MM.1S (cell line): Measurements from ENCODE around the gene TEK.

Experiments used
- DNase-seq: peaks from one replicate; pipeline ENCODE4 v3.0.0-alpha.2; 2015
- H2AFZ ChIP-seq: fragments of 300-600 bp; sonication (generic); 2 replicates; pipeline ENCODE4 v1.6.0; 2016; ENCODE audit warnings: antibody characterized with exemption, low read length
- H3F3A ChIP-seq: fragments of 300-600 bp; sonication (generic); 2 replicates; pipeline ENCODE4 v1.6.1; 2016; ENCODE audit warnings: mild to moderate bottlenecking, antibody characterized with exemption, low read length, moderate library complexity, mixed read lengths; ENCODE audit not compliant: insufficient read depth
- H3K27ac ChIP-seq: fragments of 300-600 bp; sonication (generic); 2 replicates; pipeline ENCODE4 v1.5.1; 2016; ENCODE audit warnings: mild to moderate bottlenecking, low read length
- H3K27me3 ChIP-seq: fragments of 300-600 bp; sonication (generic); replicated peaks from 2 replicates; pipeline ENCODE4 v1.6.0; 2016; ENCODE audit warnings: low read length; ENCODE audit not compliant: insufficient read depth
- H3K36me3 ChIP-seq: fragments of 300-600 bp; sonication (generic); replicated peaks from 2 replicates; pipeline ENCODE4 v1.6.1; 2016; ENCODE audit warnings: mild to moderate bottlenecking, low read length, mixed read lengths; ENCODE audit not compliant: insufficient read depth
- H3K4me1 ChIP-seq: fragments of 300-600 bp; sonication (generic); 2 replicates; pipeline ENCODE4 v1.6.1; 2016; ENCODE audit warnings: low read length, mixed read lengths
- H3K4me2 ChIP-seq: fragments of 300-600 bp; sonication (generic); 2 replicates; pipeline ENCODE4 v1.6.0; 2016; ENCODE audit warnings: low read depth, low read length
- H3K4me3 ChIP-seq: fragments of 300-600 bp; sonication (generic); 2 replicates; pipeline ENCODE4 v1.5.1; 2016; ENCODE audit warnings: low read length, mixed read lengths
- H3K79me2 ChIP-seq: fragments of 300-600 bp; sonication (generic); 2 replicates; pipeline ENCODE4 v1.6.1; 2016; ENCODE audit warnings: mixed run types, low read length, mixed read lengths
- H3K9ac ChIP-seq: fragments of 300-600 bp; sonication (generic); 2 replicates; pipeline ENCODE4 v1.6.1; 2016; ENCODE audit warnings: low read length, mixed read lengths
- H3K9me2 ChIP-seq: fragments of 300-600 bp; sonication (generic); replicated peaks from 2 replicates; pipeline ENCODE4 v1.6.1; 2016; ENCODE audit warnings: mild to moderate bottlenecking, low read length, mixed read lengths; ENCODE audit not compliant: insufficient read depth
- H3K9me3 ChIP-seq: fragments of 300-600 bp; sonication (generic); replicated peaks from 2 replicates; pipeline ENCODE4 v1.6.1; 2016; ENCODE audit warnings: mild to moderate bottlenecking, low read length, mixed read lengths; ENCODE audit not compliant: insufficient read depth
- H4K20me1 ChIP-seq: fragments of 300-600 bp; sonication (generic); 2 replicates; pipeline ENCODE4 v1.6.1; 2016; ENCODE audit warnings: mild to moderate bottlenecking, low read length, moderate library complexity, mixed read lengths; ENCODE audit not compliant: insufficient read depth
- EZH2 ChIP-seq: fragments of 300-600 bp; sonication (generic); optimal IDR thresholded peaks from 2 replicates; pipeline ENCODE3; 2017; ENCODE audit warnings: low read depth, mild to moderate bottlenecking, antibody characterized with exemption, low read length, mixed read lengths
- EZH2phosphoT487 ChIP-seq: fragments of 300-600 bp; sonication (generic); IDR thresholded peaks from 2 replicates; pipeline ENCODE4 v1.6.1; 2018; ENCODE audit warnings: antibody characterized with exemption, low read length
- TF ChIP-seq, protein P1 (sequence below): fragments of 300-600 bp; sonication (generic); IDR thresholded peaks from 2 replicates; pipeline ENCODE4 v1.5.1; 2016; ENCODE audit warnings: antibody characterized with exemption, low read length, mixed read lengths

TEK gene

DNA sequence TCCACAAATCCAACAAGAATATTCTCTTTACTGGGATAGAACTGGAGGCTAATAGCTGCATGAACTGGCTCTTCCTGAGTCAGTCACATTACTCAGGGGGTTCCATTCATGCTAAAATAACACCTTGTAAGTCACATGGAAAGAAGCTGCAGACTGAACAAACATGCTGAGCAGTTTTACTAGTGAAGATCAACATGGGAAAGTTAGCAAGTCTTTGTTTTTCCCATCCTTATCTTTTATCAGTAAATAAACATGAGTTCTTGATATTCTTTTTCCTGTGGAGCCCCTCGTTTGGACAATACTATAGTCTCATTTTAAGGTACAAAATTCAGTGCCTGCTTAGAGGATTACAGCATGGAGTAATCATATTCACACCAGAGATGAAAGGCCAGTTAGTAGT, 43.7 kb upstream of the TEK start:
- Histone ChIP-seq H3K4me3 (no peak overlapping the region), H3K9me2 (no peaks in the 10 kb centered on the region), H3K79me2 (no peaks in the 10 kb centered on the region), H4K20me1 (no peaks in the 10 kb centered on the region), H2AFZ (no peak overlapping the region), H3K27me3 (no peaks in the 10 kb centered on the region), H3K9ac (no peak overlapping the region), H3K36me3 (no peaks in the 10 kb centered on the region), H3K9me3 (no peaks in the 10 kb centered on the region), H3F3A (no peaks in the 10 kb centered on the region), H3K4me1 (no peaks in the 10 kb centered on the region), H3K27ac (no peak overlapping the region), H3K4me2 (no peak overlapping the region)
- TF ChIP-seq EZH2phosphoT487 (no peak), EZH2 (no peak)
- TF ChIP-seq, protein P1, sequence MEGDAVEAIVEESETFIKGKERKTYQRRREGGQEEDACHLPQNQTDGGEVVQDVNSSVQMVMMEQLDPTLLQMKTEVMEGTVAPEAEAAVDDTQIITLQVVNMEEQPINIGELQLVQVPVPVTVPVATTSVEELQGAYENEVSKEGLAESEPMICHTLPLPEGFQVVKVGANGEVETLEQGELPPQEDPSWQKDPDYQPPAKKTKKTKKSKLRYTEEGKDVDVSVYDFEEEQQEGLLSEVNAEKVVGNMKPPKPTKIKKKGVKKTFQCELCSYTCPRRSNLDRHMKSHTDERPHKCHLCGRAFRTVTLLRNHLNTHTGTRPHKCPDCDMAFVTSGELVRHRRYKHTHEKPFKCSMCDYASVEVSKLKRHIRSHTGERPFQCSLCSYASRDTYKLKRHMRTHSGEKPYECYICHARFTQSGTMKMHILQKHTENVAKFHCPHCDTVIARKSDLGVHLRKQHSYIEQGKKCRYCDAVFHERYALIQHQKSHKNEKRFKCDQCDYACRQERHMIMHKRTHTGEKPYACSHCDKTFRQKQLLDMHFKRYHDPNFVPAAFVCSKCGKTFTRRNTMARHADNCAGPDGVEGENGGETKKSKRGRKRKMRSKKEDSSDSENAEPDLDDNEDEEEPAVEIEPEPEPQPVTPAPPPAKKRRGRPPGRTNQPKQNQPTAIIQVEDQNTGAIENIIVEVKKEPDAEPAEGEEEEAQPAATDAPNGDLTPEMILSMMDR, result no peak
- DNase-seq, result no peak

GRCh38 chr9:27073841-27074728, 34.9 kb upstream of the TEK start:
- H3K27ac ChIP-seq, result no peak overlapping the region
- no peaks in the 10 kb centered on the region for H4K20me1 ChIP-seq

DNA sequence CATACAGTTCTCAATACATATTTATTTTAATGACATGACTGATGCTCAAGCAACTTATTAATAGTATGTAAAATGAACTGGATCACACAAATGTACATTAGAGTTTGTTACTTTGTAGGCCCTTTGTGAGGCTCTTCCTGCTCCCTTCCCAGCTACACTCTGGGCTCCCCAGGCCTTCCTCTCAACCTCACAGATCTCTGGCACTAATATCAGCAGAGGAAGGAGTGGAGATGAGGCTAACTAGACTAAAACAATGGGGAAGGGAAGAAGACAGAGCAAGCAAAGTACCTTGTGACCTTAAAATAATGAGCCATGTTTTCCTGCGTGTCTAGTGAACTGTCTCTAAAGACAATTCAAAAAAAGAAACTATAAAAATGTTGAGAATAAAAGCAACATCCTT, 30.3 kb upstream of the TEK start:
- no peaks in the 10 kb centered on the region for H3K27me3 ChIP-seq
- no peaks in the 10 kb centered on the region for H4K20me1 ChIP-seq
- H3K4me1 ChIP-seq, result no peaks in the 10 kb centered on the region
- H3K27ac ChIP-seq, result no peak overlapping the region
- TF ChIP-seq, protein P1, result no peak
- TF ChIP-seq EZH2 (no peak), EZH2phosphoT487 (no peak)
- no peak for DNase-seq
- H3K4me2 ChIP-seq, result no peak overlapping the region
- no peaks in the 10 kb centered on the region for H3F3A ChIP-seq
- H3K9me3 ChIP-seq, result no peaks in the 10 kb centered on the region
- H3K4me3 ChIP-seq, result no peak overlapping the region
- no peaks in the 10 kb centered on the region for H3K79me2 ChIP-seq
- no peaks in the 10 kb centered on the region for H3K9me2 ChIP-seq
- H2AFZ ChIP-seq, result no peak overlapping the region
- H3K9ac ChIP-seq, result no peak overlapping the region
- no peaks in the 10 kb centered on the region for H3K36me3 ChIP-seq

More at GRCh38 chr9:27073841-27074728, 34.9 kb upstream of the TEK start:
- Histone ChIP-seq H3K9me3 (no peaks in the 10 kb centered on the region), H3K27me3 (no peaks in the 10 kb centered on the region), H3K79me2 (no peaks in the 10 kb centered on the region), H3K4me3 (no peak overlapping the region), H3K4me1 (no peaks in the 10 kb centered on the region), H3F3A (no peaks in the 10 kb centered on the region), H2AFZ (no peak overlapping the region), H3K36me3 (no peaks in the 10 kb centered on the region), H3K4me2 (no peak overlapping the region), H3K9ac (no peak overlapping the region), H3K9me2 (no peaks in the 10 kb centered on the region)
- DNase-seq, result no peak
- TF ChIP-seq EZH2 (no peak), EZH2phosphoT487 (no peak)
- TF ChIP-seq, protein P1, result no peak
